K562 (cell line): ENCODE results near the gene ANKS3. TPM values are rescaled to one million over a fixed set of nuclear protein-coding genes. Genes with fewer than 3 reads are reported as not detected.
A peak's percentile ranks its signal among the peaks of the same experiment; 100 is the strongest.

Source experiments
- ATAC-seq: fragments of 200-7000 bp; cut with Tn5 transposase; 3 replicates; pipeline ENCODE4 v1.9.1; 2020; ENCODE audit warnings: moderate library complexity
- BruUV-seq: library from RNA; stranded (reverse); fragments of 400-500 nt; replicated peaks from 2 replicates; lab custom pipeline; 2021; lab: Mats Ljungman, UMichigan
- CTCF ChIA-PET: fragments of 300-600 bp; formaldehyde crosslinking; extraction: SDS; loops from one replicate; lab custom pipeline; 2021; ENCODE audit warnings: low intra/inter-chr PET ratio; lab: Yijun Ruan, JAX
- POLR2A ChIA-PET: fragments of 300-600, 350-650 bp; sonication (Branson Sonifier 250); formaldehyde crosslinking; extraction: SDS; loops from one replicate; lab custom pipeline; 2021; ENCODE audit warnings: antibody characterized with exemption, inconsistent platforms; lab: Yijun Ruan, JAX
- DNase-seq, 4 experiments: peaks; one replicate each; pipeline versions ENCODE4 v3.0.0 to v3.0.0-alpha.2; 2011 to 2018; ENCODE audit warnings: low spot score in 3 of 4, mixed read lengths in 3 of 4; ENCODE audit errors: extremely low read depth in 1 of 4
- FAIRE-seq: peaks from 2 replicates; lab custom pipeline; 2011; peaks lifted over from hg19 to GRCh38; lab: Jason Lieb, UNC
- H2AFZ ChIP-seq: 2 replicates; pipeline ENCODE4 v1.6.0; 2011; ENCODE audit warnings: low read depth, low read length, control low read depth, inconsistent platforms
- H3K27ac ChIP-seq: fragments of 200-600 bp; 3 replicates; pipeline ENCODE4 v1.8.0; 2011; ENCODE audit warnings: low read depth, mild to moderate bottlenecking, control low read depth, inconsistent platforms, low read length, moderate library complexity, mixed read lengths; ENCODE audit errors: extremely low read depth
- H3K27me3 ChIP-seq, 2 experiments: fragments of 300-600 bp in 1 of 2; 2 replicates in 1 of 2; 3 replicates in 1 of 2; pipeline versions ENCODE4 v1.6.0 to v1.8.0; 2011; ENCODE audit warnings: inconsistent platforms in 2 of 2, low read length in 2 of 2, mild to moderate bottlenecking in 1 of 2, mixed read lengths in 1 of 2, moderate library complexity in 1 of 2; ENCODE audit not compliant: control insufficient read depth in 2 of 2, insufficient read depth in 2 of 2
- H3K36me3 ChIP-seq: fragments of 300-600 bp; 3 replicates; pipeline ENCODE4 v1.8.0; 2011; ENCODE audit warnings: mild to moderate bottlenecking, low read length, inconsistent platforms; ENCODE audit not compliant: control insufficient read depth, insufficient read depth
- H3K4me1 ChIP-seq, 2 experiments: fragments of 200-600 bp in 1 of 2; replicated peaks in 1 of 2; 2 replicates in 1 of 2; 3 replicates in 1 of 2; pipeline versions ENCODE4 v1.5.1 to v1.8.0; 2011; ENCODE audit warnings: inconsistent platforms in 2 of 2, low read length in 2 of 2, mild to moderate bottlenecking in 1 of 2, mixed read lengths in 1 of 2, moderate library complexity in 1 of 2; ENCODE audit not compliant: control insufficient read depth in 2 of 2, insufficient read depth in 2 of 2
- H3K4me2 ChIP-seq: 2 replicates; pipeline ENCODE4 v1.6.1; 2011; ENCODE audit warnings: low read length, control low read depth, inconsistent platforms, mixed read lengths; ENCODE audit not compliant: insufficient read depth
- H3K4me3 ChIP-seq: fragments of 200-600 bp; sonication (generic), shearing (Covaris generic); 2 replicates; pipeline ENCODE4 v1.5.1; 2016; ENCODE audit warnings: control low read depth, inconsistent platforms
- H3K79me2 ChIP-seq: fragments of 200-600 bp; 3 replicates; pipeline ENCODE4 v1.8.0; 2011; ENCODE audit warnings: low read length, inconsistent platforms; ENCODE audit not compliant: control insufficient read depth, insufficient read depth
- H3K9ac ChIP-seq, 2 experiments: 2 replicates each; pipeline versions ENCODE4 v1.6.0 to v1.6.1; 2011; ENCODE audit warnings: low read depth in 2 of 2, low read length in 2 of 2, control low read depth in 1 of 2, inconsistent platforms in 1 of 2, mild to moderate bottlenecking in 1 of 2, mixed read lengths in 1 of 2; ENCODE audit not compliant: insufficient read depth in 1 of 2
- H3K9me1 ChIP-seq: one replicate; pipeline ENCODE4 v1.6.0; 2011; ENCODE audit warnings: inconsistent platforms, mild to moderate bottlenecking, low read length, moderate library complexity; ENCODE audit not compliant: control insufficient read depth, insufficient read depth
- H3K9me3 ChIP-seq: replicated peaks from 2 replicates; pipeline ENCODE4 v1.5.1; 2011; ENCODE audit warnings: low read depth, low read length, inconsistent platforms; ENCODE audit not compliant: control insufficient read depth, insufficient read depth
- H4K20me1 ChIP-seq: replicated peaks from 2 replicates; pipeline ENCODE4 v1.6.1; 2011; ENCODE audit warnings: low read length, inconsistent platforms, mixed read lengths; ENCODE audit not compliant: control insufficient read depth, insufficient read depth
- EGR1 ChIP-seq: fragments of 450-650 bp; conservative IDR thresholded peaks from 2 replicates; pipeline ENCODE4 v1.6.1; 2017; ENCODE audit warnings: mild to moderate bottlenecking
- NUFIP1 ChIP-seq: fragments of 450-650 bp; IDR thresholded peaks from 2 replicates; pipeline ENCODE4 v1.6.1; 2018; ENCODE audit not compliant: partially characterized antibody
- RFX1 ChIP-seq: fragments of 450-650 bp; IDR thresholded peaks from 2 replicates; pipeline ENCODE4 v1.6.1; 2016; ENCODE audit warnings: mild to moderate bottlenecking, moderate library complexity
- TAF9B ChIP-seq: fragments of 450-650 bp; IDR thresholded peaks from 2 replicates; pipeline ENCODE4 v1.6.1; 2018; ENCODE audit warnings: mild to moderate bottlenecking; ENCODE audit not compliant: partially characterized antibody
- WGBS: fragments of 100-300 bp; shearing (Covaris generic); methylation state at CpG from one replicate; pipeline ENCODE4 v1.1.6; 2016; ENCODE audit warnings: low coverage, mixed read lengths; ENCODE audit not compliant: insufficient coverage; ENCODE audit errors: missing lambda C conversion rate; 5-methylcytosine and 5-hydroxymethylcytosine counted together
- in situ Hi-C: fragments of 300-500 bp; cut with MboI; formaldehyde crosslinking; loops from 4 replicates; pipeline ENCODE4 v1.15.0; 2018; ENCODE audit warnings: inconsistent platforms, mixed read lengths
- intact Hi-C: fragments of 100-400 bp; cut with micrococcal nuclease; formaldehyde crosslinking; loops from 2 replicates; pipeline ENCODE4 v1.14.2; 2022
- polyA plus RNA-seq, 8 experiments: library from polyadenylated mRNA; depleted of rRNA in 4 of 8; stranded (reverse) in 5 of 8; unstranded in 3 of 8; fragments of >200 nt; fragmentation: Nextera tagmentation in 2 of 8; fragmentation: Illumina TruSeq in 1 of 8; extraction: Ambion mirVana in 2 of 8; extraction: Trizol in 1 of 8; gene quantifications; 2 replicates each; pipeline versions ENCODE4 v1.2.1 to v1.2.3, GENCODE V29; 2011 to 2014; ENCODE audit warnings: inconsistent platforms in 1 of 8, missing spikeins in 1 of 8
- total RNA-seq, 7 experiments: library from RNA; depleted of rRNA in 6 of 7; stranded (reverse); fragments of >200 nt in 6 of 7; fragmentation: Illumina TruSeq in 2 of 7; extraction: Trizol in 2 of 7; gene quantifications; 2 replicates each; pipeline versions ENCODE4 v1.2.1 to v1.2.3, GENCODE V29; 2011 to 2021; ENCODE audit warnings: low replicate concordance in 1 of 7

The ANKS3 gene
- total and polyA plus RNA-seq, 9 of the 15 experiments (the other 6 are each of a cell fraction or from before 2014, with no cell fraction given), result 0.43 to 25.7 (median 14.8) TPM

- Histone ChIP-seq H3K9me3 (no peaks in the 10 kb centered on the region), H4K20me1 (no peaks in the 10 kb centered on the region; the same call in 1 of the 2 replicates), H3K4me2 (no peak overlapping the region), H3K4me1 (peaks cover 0 to 36% of the 10 kb centered on the region in 2 experiments; a peak in 2 of 5 replicates), H3K27me3 (no peaks in the 10 kb centered on the region), H2AFZ (no peak overlapping the region), H3K36me3 (peaks cover 51% of the 10 kb centered on the region; the same call in 2 of the 3 replicates), H3K27ac (no peak overlapping the region), H3K79me2 (no peaks in the 10 kb centered on the region), H3K4me3 (no peak overlapping the region), H3K9ac (no peak overlapping the region; a peak in 1 of 4 replicates), H3K9me1 (no peaks in the 10 kb centered on the region)
- WGBS, result 84% methylated on average over 12 of the region's 18 CpGs
- ChIA-PET POLR2A (interaction anchor here (0.7 kb wide), 1 partner anchor 9 kb away, joined by 4 read pairs; no protein-coding TSS in a partner anchor), CTCF (no interaction called here)
- ATAC-seq, result peak; percentile 43; the same call in 2 of the 3 replicates
- intact Hi-C loops (no loop called here), in situ Hi-C loops (no loop called here)
- TF ChIP-seq TAF9B (no peak), RFX1 (peak; percentile 56; the same call in 1 of the 2 replicates), NUFIP1 (no peak), EGR1 (peak; percentile 54; the same call in 1 of the 2 replicates)
- FAIRE-seq, result no peak
- no TSS peak for BruUV-seq
- peak in 1 of 4 experiments; percentile 19 for DNase-seq
Measured at GRCh38 chr16:4660454-4661007, 73.5 kb downstream of the ANKS3 start.
